GM18873 (cell line): ENCODE results near the gene ZNF75A.
A peak's percentile ranks its signal among the peaks of the same experiment; 100 is the strongest.
"Not testable (repeated sequence)": the region's sequence is repeated elsewhere in the genome, so short reads cannot be mapped to it uniquely, and the experiment has no call there.

ENCODE experiments used
- ATAC-seq: cut with Tn5 transposase; IDR thresholded peaks from one replicate; pipeline ENCODE4 v1.9.1; 2021; ENCODE audit warnings: mild to moderate bottlenecking, moderate library complexity, moderate number of reproducible peaks; ENCODE audit not compliant: unreplicated experiment, low FRiP score

Gene ZNF75A

DNA sequence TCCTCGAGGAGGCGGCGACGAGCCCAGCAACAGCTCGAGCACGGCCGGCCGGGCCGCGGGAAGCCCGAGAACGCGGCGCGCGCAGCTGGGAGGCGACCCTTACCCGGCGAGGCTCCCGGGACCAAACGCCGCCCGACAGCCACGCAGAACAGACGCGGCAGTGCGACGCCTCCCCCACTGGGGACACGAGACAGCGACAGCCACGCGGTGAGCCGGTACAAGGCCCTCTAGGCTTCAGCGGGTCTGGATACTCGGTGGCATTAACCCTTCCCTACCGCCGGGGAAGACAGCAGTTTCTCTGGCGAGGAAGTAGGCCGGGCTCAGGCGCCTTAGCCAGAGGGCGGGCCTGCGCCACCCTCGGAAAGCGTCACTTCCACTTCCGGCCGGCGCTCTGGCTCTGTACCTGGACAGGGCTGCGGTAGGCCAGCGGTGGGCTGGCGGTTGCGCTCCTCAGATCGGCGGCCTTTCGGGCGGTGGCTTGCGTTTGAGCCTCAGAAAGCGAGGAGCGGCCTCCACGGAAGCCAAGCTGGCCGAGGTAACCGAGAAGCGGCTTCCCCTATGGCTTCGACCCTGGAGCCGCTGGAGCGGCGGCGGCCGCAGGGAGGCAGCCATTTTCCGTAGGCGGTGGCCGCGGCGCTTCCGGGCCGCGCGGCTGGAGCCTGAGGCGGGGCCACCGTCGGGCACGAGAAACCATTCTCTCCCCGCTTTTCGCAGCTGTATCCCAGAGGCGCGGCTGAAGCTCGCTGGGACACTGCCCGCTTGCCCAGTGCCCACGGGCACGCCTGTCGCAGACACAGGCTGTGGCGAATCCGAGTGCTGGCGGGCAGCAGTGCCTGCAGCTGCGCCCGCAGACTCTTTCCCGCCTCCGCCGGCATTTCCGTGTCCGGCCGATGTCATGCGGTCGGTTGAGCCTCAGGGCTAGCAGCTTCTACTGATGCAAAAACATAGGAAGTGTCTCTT is at the start of gene ZNF75A, which contains the start of gene TIGD7:
Gene ZNF75A, plus strand, starts transcription at position 389 of the 960 bp plus-strand sequence. CDS start 2,932 bp downstream, outside the sequence.
Gene TIGD7, minus strand, starts transcription at position 322 of the 960 bp plus-strand sequence. CDS start 4,816 bp downstream, outside the sequence.
- ATAC-seq = peak; percentile 82

DNA sequence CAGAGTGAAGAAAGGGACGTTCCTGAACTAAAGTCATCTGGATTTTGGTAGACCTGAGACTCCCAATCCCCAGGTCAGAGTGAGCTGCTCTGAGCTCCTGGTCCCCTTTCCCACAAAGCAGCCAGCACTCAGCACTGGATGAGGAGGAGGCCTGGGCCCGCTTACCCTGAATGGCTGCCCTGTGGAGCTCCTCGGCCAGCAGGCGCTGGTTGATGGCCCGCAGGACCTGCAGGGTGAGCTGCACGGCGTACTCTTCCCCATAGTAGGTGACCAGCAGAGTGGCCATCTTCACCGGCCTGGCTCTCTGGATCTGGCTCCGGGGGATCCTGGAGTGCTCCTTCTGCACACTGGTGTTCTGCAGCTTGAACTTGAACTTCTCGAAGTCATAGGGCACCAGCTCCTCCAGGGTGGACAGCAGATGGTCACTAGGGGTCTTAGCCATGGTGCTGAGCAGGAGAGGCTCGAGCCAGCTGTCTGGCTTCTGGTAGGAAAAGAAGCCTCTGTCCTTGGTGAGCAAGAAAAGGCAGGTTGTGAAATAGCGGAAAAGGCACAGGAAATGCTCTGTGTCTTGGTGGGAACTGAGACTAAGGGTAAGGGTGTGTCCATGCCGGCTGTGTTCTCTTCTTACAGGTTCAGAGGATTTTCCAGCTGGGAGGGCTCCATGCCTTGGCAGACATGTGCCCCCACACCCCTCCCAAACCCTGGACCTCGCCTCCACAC is 49.0 kb upstream of the ZNF75A start, which contains the start of gene MEFV:
Gene MEFV, minus strand, starts transcription at position 488 of the 720 bp plus-strand sequence. Its CDS starts 46 bp downstream, at position 442.
- no peak for ATAC-seq

DNA sequence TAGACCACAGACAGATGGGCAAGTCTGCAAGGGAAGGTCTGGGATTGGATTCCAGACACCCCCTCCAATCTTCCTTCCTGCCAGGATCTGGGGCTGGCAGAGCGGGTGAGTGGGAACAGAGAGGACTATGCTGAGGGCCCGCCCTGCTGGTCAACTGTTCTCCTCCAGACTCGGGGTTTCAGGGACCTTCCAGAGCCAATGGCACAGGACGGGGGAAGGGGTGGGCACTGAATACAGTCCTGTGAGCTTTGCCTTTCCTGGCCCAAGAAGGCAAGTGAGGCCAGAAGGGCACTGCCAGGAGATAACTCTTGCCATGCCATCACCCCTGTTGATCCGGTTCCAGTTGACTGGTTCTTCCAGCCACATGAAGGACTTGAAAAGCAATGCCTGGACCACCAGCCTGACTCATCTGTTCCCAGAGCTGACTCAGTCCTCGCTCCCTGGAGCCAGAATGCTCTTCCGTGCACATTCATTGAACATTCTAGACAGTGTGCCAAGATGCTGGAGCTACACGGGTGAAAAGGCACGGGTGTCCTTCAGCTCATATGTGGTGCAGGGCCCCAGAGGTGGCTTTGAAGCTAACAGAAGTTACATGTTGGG is 48.3 kb upstream of the ZNF75A start:
- ATAC-seq = no peak

DNA sequence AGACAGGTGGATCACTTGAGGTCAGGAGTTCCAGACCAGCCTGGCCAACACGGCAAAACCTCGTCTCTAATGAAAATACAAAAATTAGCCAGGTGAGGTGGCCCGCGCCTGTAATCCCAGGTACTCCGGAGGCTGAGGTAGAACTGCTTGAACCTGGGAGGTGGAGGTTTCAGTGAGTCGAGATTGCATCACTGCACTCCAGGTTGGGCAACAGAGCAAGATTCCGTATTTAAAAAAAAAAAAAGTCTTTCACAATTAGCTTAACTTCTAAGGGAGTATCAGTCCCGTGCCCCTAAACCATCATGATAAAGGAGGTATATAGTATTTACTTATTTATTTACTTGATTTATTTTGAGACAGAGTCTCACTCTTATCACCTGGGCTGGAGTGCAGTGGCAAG is 45.5 kb upstream of the ZNF75A start:
- ATAC-seq = no peak

DNA sequence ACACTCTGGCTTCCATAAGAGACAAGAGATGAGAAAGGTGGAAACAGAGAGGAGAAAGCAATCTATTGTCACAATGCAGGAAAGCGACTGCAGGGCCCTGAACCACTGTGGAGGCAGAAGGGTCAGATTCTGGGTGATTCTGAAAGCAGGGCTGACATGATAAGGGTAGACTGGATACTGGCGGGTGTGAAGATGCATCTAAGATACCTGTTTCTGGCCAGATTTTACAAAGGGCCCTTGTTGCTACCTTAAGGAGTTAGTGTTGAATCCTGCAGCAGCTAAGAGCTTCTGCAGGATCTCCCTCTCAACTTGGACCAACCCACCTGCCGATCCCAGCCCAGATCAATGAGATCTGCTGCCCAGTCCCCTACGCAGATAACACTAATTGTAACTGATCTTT is 42.8 kb upstream of the ZNF75A start:
- no peak for ATAC-seq

DNA sequence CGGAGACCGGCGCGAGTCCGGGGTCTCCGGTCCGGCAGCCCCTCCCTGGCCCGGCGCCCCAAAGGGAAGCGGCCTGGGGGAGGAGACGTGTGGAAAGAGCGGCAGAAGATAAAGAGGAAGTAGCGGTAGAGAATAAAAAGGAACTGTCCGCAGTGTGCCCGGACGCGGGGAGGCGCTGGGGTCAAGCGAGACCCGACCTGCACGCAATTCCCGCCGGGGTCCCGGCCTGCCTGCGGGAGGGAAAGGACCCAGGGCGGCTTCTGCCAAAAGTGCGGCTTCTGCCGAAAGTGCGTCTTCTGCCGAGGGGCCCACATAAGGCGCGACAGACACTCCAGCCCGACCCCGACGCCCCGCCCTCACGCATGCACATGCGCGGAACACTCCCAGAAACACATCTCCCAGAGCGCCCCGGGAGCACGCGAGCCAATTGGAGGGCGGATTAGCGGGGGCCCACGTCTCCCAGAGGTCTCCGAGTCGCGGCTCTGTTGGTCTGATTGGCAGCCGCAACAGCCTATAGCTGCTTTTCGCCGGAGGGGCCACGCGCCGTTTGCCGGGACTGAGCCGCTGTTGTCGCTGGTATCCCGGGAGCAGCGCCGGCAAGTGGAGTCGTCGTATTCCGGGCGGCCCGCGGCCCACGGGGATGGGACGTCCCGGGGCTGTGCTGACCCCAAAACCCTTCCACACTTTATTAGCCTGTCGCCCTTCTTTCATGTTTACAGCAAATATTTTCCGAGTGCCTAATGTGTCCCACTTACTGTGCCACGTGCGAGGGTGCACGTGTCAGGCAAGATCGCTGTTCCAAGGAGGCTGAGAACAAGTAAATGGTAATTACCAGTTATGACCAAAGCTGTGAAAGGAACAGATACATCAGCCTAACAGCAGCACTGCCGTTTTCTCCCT is 40.9 kb upstream of the ZNF75A start:
- peak; percentile 74 for ATAC-seq

DNA sequence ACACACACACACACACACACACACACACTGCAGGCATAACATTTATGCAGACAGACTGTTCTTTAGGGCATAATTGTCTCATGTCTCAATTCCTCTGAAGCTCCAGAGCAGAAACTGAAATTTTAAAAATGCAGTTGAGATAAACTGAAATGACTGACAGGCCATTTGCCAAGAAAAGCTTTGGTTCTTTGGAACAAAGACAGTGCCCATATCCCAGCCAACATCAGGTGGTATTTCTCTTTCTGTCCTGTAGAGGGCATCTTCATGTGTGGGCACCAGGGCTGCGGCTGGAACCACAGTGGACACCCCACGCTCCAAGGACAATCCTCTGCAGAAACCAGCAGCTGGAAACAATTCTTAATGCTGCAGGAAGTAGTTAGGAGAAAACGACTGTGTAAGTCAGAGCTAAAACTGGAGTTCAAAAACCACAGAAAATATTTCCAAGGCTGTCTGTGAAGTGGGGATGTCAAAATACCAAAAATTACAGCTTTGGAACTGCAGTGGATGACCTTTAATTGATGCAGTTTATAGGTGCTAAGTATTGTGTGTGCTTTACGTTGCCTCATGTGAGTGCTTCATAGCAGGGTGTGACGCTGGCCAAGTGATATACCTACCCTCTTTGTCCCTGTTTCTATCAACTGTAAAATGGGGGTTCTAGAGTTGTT is 38.3 kb upstream of the ZNF75A start:
- no peak for ATAC-seq

DNA sequence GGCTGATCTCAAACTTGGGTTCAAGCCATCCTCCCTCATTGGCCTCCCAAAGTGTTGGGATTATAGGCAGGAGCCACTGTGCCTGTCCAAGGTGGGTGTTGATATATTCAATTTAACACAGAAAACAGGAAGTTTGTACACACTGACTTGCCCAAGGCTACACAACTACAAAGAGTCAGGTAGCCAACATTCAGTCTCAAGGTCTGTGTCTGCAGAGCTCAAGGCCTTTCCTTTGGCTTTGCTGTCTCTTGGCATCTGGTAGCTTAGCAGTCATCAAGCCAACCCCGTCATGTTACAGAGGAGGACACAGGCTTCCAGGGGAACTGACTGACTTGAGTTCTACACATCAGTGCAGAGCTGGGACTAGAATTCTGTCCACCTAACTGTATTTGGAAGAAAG is 37.0 kb upstream of the ZNF75A start:
- no peak for ATAC-seq

DNA sequence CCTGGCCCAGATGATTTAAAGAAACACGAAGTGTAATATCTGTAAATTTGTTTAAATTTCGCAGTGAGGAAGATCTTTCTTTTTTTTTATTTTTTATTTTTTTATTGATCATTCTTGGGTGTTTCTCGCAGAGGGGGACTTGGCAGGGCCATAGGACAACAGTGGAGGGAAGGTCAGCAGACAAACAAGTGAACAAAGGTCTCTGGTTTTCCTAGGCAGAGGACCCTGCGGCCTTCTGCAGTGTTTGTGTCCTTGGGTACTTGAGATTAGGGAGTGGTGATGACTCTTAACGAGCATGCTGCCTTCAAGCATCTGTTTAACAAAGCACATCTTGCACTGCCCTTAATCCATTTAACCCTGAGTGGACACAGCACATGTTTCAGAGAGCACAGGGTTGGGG is 34.6 kb upstream of the ZNF75A start:
- not testable (repeated sequence) for ATAC-seq

DNA sequence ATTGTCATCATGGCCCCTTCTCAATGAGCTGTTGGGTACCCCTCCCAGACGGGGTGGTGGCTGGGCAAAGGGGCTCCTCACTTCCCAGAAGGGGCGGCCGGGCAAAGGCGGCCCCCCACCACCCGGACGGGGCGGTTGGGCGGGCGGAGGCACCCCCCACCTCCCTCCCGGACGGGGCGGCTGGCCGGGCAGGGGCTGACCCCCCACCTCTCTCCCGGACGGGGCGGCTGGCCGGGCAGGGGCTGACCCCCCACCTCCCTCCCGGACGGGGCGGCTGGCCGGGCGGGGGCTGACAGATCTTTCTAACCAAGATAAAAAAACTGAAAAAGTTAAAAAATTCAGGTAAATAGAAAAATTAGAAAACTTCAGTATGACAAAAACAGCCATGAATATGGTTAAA is 34.0 kb upstream of the ZNF75A start:
- not testable (repeated sequence) for ATAC-seq

DNA sequence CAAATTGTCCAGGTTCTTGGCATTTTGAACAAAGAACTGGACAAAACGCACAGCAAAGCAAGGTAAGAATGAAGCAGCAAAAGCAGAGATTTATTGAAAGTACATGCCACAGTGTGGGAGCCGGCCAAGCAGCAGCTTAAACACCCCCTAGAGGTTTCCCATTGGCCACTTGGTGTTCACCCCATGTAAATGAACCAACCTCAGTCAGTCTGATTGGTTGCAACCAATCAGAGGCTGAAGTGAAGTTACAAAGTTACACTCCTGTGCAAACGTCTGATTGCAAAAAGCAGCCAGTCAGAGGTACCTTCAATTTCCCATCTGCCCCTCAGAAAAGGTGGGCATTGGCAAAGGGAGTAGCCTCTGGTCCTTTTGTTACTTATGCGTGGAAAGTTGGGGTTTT is 30.8 kb upstream of the ZNF75A start:
- no peak for ATAC-seq

DNA sequence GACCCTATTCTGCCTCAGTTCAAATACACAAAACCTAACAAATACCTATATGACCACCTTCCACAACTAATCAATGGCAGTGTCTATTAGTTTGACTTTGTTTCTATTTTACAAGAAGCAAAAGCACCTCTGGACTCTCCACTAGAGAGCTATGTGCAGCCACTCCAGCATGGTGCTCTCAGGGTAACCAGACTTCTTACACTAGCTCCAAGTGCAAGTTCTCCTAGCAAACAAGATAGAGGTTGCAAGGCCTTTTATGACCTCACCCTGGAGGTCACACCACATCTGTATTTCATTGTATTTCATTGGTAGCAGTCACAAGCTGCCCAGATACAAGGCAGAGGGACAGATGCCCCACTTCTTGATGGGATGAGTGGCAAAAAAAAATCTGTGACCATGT is 30.4 kb upstream of the ZNF75A start:
- ATAC-seq = no peak

DNA sequence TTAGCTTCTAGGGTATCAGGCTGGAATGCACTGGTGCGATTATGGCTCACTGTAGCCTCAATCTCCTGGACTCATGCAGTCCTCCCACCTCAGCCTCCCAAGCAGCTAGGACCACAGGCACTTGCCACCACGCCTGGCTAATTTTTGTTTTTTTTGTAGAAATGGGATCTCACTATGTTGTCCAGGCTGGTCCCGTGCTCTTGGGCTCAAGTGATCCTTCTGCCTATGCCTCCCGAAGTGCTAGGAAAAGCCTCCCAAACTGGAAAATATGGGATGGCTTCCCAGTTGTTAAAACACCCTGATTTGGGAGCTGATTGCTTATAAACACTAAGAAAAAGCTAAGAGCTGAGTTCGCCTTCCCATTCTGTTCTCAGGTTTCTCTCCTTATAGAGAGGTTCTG is 28.6 kb upstream of the ZNF75A start:
- no peak for ATAC-seq

DNA sequence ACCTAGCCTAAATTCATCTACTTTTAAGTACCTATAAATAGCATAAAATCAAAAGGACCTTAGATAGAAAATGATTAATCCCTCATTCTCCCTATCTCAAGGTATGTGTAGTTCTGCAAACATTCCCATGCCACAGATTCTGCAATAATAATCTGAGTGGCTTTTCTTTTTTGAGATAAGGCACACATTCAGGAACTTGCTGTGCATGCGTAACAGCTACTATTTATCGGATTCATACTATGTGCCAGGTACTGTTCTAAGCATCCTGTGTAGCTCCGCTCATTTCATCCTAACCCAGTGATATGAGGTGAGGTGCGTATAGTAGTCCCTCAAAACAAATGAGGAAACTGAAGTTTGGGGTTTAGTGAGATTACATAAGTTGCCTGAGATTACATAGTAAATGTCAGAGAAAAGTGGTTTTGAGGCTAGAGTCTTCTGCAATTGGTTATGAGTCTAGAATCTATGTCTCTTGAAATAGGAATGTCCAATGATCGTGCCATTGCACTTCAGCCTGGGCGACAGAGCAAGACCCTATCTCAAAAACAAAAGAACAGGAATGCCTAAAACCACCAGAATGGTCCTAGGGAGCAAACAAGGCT is 24.0 kb upstream of the ZNF75A start:
- no peak for ATAC-seq

DNA sequence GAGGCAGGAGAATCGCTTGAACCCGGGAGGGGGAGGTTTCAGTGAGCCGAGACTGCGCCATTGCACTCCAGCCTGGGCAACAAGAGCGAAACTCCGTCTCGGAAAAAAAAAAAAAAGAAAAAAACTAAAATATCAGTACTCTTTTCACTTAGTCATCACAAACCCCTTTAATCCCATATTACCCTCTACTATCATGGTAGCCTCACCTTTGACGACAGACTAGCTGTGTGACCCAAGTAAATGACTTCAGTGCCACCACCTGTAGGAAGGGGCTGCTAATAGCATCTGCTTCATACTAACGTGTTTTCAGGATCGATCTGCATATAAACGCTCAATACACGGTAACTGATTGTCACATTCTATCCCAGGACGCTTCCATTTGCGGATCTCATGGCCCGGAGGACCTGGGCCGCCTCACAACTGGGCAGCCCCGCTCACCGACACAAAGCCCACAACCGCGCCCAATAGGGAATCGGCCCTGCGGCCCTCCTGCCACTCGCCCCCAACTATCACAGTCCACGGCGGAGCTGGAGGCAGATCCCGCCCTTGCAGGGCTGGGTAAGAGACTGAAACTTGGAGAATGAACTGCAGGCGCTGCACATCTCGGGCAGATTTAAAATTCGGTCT is 23.1 kb upstream of the ZNF75A start:
- peak; percentile 20 for ATAC-seq

DNA sequence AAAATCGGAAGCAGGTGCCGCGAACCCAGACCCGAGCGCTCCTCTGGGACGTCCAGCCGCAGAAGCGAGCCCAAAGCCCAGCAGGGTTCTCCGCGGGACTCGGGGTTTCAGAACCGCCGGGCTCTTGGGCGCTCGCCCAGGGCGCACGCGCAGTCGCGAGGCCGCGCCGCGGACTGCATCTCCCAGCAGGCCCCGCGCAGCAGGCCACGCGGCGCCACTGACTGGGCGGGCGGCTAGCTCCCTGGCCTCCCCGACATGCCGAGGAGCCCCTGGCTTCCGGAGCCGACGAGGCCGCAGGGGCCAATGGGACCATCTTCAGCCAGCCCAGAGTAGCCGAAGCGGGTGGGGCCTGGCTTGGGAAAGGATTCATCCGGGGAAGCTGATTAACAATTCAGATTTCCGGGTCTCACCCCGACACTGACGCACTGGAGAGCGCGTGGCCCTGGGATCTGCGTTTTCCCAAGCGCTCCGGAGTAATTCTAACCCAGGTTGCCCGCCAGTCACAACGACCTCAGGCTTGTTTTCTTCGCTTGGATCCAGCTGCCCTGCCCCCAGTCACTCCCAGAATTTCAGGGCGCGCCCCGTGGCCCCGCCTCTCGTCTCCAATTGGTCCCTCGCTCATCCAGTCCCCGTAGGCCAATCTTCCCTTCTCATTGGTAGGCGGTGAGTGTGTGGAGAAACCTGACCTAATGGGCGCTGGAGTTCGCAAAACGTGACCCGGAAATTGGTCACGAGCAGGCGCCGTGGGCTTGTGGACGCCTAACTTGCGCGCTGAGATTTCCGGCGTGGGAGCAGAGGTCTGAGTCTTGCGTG is 22.4 kb upstream of the ZNF75A start, which contains the start of gene ZNF263:
Gene ZNF263, plus strand, starts transcription at position 762 of the 813 bp plus-strand sequence. CDS start 328 bp downstream, outside the sequence.
- peak; percentile 75 for ATAC-seq
